GM19438 (cell line): ENCODE results near the gene USP3.

ENCODE experiments used
- ATAC-seq: cut with Tn5 transposase; IDR thresholded peaks from one replicate; pipeline ENCODE4 v1.9.1; 2021; ENCODE audit warnings: low read depth; ENCODE audit not compliant: unreplicated experiment

USP3 gene

GRCh38 chr15:63638839-63639238 lies 134.4 kb downstream of the USP3 start:
- ATAC-seq, result no peak

GRCh38 chr15:63640146-63640545 lies 135.8 kb downstream of the USP3 start:
- ATAC-seq, result no peak
